ENCODE measurements around the gene MAFG.

MAFG gene

GRCh38 chr17:81907219-81908145 lies 20.1 kb downstream of the MAFG start:
- no peak for DNase-seq

GRCh38 chr17:81906476-81907218 lies 20.9 kb downstream of the MAFG start:
- no peak for DNase-seq

GRCh38 chr17:81905993-81906392 lies 21.5 kb downstream of the MAFG start:
- DNase-seq: no peak

DNA sequence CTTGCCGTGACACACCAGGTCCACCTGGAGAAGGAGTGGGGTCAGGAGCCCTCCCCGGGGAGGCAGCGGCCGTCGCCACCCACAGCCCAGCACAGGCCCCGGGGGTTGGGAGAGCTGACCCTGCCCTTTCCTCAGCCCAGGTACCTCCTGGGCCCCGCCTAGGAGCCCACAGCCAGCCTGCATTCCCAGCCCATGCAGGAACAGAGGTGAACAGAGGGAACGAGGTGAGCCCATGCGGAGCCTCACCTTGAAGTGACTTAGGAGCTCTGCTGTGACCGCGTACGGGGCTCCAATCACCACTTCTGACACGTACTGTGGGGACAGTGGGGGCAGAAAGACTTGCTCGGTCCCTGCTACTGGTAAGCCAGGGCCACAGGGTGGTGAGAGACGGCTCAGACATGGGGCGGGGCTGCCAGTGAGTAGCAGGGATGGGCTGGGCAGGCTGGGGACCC lies 22.1 kb downstream of the MAFG start:
- no peak for DNase-seq

DNA sequence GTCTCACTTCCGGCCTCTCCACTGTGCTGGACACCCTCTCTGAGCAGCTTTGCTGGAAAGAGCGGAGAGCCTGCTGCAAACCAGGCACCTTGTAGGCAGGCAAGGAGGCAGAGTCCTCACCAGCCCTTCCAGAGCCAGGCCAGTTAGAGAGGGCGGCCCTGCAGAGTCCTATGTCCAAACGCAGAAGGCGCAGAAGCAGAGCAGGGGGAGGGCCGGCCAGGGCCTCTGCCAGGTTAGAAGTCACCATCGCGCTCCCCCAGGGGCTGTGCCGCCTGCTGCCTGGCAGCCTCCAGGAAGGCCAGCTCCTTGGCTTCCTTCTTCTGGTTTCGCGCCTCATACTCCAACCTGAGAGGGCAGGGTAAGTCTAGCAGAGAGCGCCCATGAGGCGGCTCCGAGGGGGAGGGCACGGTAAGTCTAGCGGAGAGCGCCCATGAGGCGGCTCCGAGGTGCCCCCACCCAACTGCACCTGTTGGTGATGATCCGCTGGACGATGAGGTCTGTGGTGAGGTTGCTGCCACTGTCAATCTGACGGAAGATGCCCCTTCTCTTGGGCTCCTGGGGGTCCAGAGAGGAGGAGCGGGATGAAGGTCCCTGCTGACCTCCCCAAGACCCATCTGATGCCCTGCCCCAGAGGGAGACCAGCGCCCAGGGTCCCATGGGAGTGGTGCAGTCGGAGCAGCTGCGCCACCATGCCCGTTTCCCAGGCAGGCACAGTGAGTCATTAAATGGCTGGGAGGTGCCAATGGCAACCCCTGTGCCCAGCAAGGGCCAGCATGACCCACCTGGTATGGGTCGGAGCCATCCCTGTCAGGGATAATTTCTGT lies 22.7 kb downstream of the MAFG start:
- DNase-seq: no peak

GRCh38 chr17:81903896-81904599 lies 23.5 kb downstream of the MAFG start:
- DNase-seq: no peak

DNA sequence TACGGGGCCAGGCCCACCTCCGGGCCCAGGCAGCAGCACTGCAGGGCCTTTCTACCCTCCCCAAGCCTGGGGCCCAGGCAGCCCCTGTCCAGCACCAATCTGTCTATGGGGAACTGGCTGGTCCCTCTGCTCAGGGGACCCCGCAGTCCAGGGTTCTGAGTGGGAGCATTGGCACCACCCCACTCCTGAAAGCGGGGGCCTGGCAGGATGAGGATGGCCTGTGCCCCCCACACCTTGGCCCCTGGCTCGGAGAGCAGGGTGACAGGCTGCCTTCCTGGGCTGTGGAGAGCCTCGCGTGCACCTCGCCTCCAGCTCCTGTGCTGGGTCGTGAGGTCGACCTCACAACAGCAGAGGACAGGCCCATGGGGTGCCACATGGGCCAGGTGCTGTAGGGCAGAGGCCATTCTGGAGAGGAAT lies 24.1 kb downstream of the MAFG start:
- no peak for DNase-seq

DNA sequence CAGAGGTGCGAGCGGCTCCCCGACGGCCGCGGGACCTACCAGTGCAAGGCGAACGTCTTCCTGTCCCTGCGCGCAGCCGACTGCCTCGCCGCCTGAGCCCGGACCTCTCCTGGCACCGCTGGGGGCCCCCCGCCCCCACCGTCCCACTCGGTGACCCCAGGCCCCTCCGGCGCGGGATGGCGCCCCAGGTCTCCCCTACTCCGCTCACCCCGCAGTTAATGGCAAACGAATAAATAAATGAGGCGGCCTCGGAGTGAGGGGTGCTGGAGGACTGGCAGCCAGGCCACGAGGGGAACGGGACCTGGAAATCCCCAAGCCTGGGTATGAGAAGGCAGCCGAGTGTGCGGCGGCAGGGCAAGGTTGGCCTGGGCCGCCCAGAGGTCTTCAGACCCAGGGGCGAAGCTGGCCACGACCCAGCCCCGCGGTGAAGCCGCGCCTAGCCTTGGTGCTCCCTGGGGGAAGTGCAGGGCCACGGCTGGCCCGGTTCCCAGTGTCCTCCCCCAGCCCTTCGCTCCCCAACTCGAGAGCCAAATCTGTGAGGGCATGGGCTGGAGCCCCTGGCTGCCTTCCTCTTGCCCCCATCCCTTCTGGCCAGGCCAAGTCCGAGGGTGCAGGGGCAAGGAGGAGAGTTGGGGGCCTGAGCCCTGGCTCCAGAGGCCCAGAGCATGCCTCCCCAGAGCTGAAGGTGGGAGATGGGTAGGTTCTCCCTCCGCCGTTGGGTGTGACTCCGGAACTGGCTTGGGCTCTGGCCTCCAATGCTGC lies 24.7 kb downstream of the MAFG start:
- DNase-seq: no peak

- DNase-seq: peak; percentile 50
Measured at GRCh38 chr17:81902023-81902652, 25.4 kb downstream of the MAFG start, which contains the start of gene NPB. TSS of gene NPB (plus strand) at chr17:81902238. CDS start at chr17:81902278, 40 bp downstream.

DNA sequence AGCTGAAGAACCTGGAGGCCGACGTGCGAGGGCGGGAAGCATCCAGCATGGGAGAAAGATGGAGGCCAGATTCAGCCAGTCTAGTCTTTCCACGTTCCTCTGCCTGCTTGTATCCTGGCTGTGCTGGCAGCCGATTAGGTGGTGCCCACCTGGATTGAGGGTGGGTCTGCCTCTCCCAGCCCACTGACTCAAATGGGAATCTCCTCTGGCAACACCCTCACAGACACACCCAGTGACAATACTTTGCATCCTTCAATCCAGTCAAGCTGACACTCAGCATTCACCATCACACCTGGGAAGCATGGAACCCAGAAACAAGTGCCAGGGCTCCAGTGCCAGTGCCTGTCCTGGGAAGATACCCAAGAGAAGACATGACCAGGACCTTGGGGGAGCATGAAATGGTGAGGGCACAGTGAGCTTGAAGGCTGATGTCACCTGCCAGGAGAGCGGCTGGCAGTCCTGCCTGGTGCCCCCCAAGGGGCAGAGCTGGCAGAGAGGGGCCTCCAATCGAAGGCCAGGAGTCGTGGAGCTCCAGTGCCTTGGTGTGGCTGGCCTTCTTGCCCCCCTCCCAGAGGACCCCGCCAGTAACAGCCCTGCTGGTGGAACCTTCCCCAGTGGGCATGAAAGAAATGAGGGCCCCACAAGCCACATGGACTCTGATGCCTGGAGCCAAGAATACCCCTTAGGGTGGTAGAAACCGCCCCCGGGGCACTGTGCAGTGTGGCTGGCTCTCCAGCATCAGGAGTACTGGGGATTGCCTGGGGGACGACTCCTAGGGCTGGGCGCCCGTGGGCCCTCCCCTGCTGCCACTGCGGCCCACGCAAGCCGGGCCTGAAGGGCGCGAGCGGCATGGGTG lies 26.1 kb downstream of the MAFG start:
- no peak for DNase-seq

DNA sequence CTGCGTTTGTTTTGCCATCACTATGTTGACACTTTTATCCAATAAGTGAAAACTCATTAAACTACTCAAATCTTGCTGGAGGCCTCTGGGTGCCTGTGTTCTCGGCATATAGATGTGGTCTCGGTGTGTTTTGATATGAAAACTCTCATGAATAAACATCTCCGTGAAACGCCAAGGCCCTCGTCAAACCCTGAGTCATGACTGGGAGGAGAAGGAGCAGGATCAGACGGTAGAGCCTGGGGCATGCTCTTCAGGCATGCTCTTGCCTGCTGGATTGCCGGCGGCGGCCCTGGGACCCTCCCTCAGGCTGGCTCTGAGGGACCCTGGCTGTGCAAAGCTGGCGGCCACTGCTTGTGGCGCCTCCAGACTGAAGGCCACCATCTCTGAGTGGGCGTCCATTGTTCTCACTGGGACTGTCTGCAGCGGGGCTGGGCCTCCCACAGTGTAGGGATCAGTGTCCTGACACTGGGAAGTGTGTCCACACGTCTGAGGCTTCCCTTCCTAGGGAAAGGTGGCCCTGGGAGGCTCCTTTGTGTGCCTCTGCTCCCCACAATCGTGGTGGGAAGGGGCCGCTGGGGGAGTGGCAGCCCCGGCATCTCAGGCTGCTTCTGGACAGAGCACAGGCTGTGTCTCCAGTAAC lies 27.2 kb downstream of the MAFG start:
- no peak for DNase-seq

DNA sequence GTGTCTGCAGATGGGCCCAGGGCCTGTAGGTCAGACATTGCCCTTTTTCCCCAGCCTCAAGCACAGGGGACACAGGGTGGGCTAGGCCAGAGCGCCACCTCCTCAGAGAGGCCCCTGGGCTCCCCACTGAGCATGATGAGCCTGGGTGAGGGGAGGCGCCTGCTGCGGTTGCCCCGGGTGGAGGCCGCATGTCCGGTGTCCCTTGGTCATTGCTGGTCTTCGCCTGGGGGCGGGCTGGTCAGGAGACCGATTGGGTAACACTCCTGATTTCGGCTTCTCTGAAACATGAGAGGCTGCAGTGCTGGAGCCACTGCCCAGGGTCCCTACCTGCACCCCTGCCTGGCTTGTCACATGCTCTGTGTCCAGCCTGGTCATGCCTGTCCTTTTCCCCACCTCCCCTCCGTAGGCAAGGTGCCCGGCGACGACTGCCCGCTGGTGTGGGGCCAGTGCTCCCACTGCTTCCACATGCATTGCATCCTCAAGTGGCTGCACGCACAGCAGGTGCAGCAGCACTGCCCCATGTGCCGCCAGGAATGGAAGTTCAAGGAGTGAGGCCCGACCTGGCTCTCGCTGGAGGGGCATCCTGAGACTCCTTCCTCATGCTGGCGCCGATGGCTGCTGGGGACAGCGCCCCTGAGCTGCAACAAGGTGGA lies 27.9 kb downstream of the MAFG start:
- DNase-seq: no peak

DNA sequence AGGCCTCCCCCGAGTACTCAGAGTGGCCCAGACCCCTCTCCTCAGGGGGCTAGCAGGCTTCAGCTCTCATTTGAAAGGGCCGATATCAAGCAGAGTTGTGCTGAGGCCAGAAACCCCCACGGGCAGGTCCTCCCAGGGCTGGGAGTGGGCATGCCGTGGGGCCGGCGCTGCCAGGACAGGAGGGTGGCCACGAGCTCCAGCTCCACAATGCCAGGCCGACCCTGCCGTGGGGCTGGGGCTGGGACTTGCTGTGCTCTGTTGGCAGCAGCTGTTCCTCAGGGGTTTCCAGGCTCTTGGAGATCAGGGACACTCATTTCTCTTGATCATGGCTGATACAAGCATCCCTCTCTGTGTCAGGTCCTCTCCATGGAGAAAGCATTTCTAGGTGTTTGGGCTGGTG lies 28.6 kb downstream of the MAFG start:
- no peak for DNase-seq

DNA sequence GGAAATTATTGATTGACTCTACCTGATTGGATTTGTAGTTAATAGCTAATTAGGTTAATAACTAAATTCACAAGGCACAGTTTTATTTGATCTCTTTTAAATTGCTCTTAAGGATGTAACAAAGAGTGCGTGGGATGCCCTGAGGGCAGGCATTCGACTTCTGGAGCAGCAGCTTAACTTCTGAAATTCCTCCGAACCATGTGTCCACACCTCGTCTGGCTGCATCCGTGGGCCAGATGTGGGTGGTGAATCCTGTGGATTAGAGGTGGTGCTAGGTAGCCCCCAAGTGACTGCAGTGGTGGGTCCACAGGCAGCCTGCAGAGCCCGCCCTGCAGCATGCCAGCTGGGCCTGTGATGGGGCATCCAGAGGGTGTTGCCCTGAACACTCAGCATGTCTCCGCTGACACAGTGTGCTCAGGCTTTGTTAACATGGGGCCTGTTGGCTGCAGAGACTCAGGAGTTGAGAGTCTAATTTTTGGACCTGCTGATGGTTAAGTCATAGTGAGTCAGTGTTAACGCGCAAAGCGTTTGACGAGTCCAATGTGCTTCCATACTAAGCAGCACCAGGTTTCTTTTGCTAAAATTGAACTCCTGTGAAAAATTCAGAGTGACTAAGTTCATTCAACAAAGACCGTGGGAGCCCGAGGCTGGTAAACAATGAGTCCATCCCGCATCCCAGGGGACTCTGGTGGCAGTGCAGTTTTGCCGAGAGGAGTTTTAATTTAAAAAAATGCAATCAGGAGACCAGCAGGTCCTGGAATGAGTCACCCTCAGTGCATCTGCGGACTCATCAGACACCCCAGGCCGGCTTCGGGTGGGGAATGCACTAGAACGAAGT lies 29.3 kb downstream of the MAFG start:
- DNase-seq: no peak

GRCh38 chr17:81895400-81895799 lies 32.1 kb downstream of the MAFG start:
- DNase-seq: no peak

GRCh38 chr17:81891303-81891552 lies 36.3 kb downstream of the MAFG start:
- no peak for DNase-seq

DNA sequence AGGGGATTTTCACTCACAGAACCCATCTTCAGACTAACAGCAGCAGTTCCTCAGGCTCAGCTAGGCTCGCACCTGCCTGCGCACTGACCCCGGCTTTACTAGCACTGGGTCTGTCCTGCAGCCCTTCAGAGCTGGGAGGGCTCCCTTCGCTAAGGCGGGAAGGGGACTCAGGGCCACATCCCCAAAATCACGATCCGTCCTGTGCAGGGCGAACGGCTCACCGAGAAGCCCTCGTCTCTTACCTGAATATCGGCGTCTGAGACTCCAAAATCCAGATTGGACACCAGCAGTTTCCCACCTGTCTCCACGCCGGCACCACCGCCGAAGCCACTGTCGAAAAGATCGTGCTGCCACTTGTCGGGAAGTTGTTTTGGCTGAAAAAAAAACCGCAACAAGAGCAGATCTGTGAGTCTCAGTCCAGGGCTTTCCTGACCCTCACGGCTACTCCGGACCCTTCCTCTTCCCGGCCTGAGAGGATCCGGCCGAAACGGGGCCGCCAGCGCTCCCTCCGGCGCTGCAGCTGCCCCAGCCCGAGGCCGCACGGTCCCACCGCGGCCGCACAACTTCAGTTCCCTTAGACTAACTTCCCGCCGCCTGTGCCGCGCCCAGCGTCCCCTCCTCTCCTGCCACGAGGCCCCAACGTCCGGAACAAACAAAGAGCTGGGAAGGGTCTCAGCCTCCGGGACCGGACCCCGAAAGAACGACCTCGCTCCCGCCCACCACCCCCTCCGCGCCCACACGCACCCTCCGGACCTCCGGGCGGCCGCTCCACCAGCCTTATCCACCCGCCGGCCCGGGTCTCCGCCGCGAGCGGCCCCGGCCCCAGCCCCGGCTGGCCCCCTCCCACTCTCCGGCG lies 36.9 kb downstream of the MAFG start:
- DNase-seq: peak; percentile 35

Measured in NCI-H82 (cell line).